Coronary artery (tissue), 2 donors: ENCODE results near the gene SH3GL2.

Source experiments
- DNase-seq: peaks from one replicate; pipeline ENCODE4 v3.0.0-alpha.2; 2017; ENCODE audit warnings: low spot score
- H3K27ac ChIP-seq, 2 donors: fragments of 200-600 bp; sonication (generic); one replicate each; pipeline ENCODE4 v1.5.1; 2016 to 2019
- H3K4me3 ChIP-seq: fragments of 200-600 bp; sonication (generic); 2 replicates; pipeline ENCODE4 v1.5.1; 2016; ENCODE audit warnings: mild to moderate bottlenecking, moderate library complexity
- CTCF ChIP-seq: fragments of 200-600 bp; sonication (generic); IDR thresholded peaks from one replicate; pipeline ENCODE4 v1.5.1; 2019; ENCODE audit warnings: antibody characterized with exemption

The SH3GL2 gene

GRCh38 chr9:17630531-17630949 lies 51.7 kb downstream of the SH3GL2 start:
- no peak overlapping the region for H3K4me3 ChIP-seq
- TF ChIP-seq CTCF, result no peak
- no peak for DNase-seq
- no peak overlapping the region for H3K27ac ChIP-seq

- no peak for DNase-seq
- H3K4me3 ChIP-seq, result no peak overlapping the region
- TF ChIP-seq CTCF, result no peak
- no peak overlapping the region for H3K27ac ChIP-seq
Measured at GRCh38 chr9:17631396-17631795, 52.5 kb downstream of the SH3GL2 start.

- no peak overlapping the region for H3K27ac ChIP-seq
- no peak for DNase-seq
- no peak overlapping the region for H3K4me3 ChIP-seq
- TF ChIP-seq CTCF, result no peak
Measured at GRCh38 chr9:17632994-17633393, 54.1 kb downstream of the SH3GL2 start.

GRCh38 chr9:17635115-17635890 lies 56.4 kb downstream of the SH3GL2 start:
- no peak for DNase-seq
- TF ChIP-seq CTCF, result no peak
- Histone ChIP-seq H3K27ac (no peak overlapping the region), H3K4me3 (no peak overlapping the region)

- no peak for DNase-seq
- H3K27ac ChIP-seq, result no peak overlapping the region
- no peak for TF ChIP-seq CTCF
- no peak overlapping the region for H3K4me3 ChIP-seq
Measured at GRCh38 chr9:17636349-17636748, 57.5 kb downstream of the SH3GL2 start.

- H3K4me3 ChIP-seq, result no peak overlapping the region
- TF ChIP-seq CTCF, result no peak
- H3K27ac ChIP-seq, result no peak overlapping the region
- DNase-seq, result no peak
Measured at GRCh38 chr9:17636821-17637220, 58.0 kb downstream of the SH3GL2 start.

- Histone ChIP-seq H3K4me3 (no peak overlapping the region), H3K27ac (no peak overlapping the region)
- no peak for DNase-seq
- no peak for TF ChIP-seq CTCF
Measured at GRCh38 chr9:17637229-17637628, 58.4 kb downstream of the SH3GL2 start.
